RWPE2 (cell line): ENCODE measurements around the gene PRPF31.

Source experiments
- ATAC-seq: fragments of 200-7000 bp; cut with Tn5 transposase; 3 replicates; pipeline ENCODE4 v1.9.1; 2021; ENCODE audit warnings: low read depth
- DNase-seq: peaks from one replicate; pipeline ENCODE4 v3.0.0-alpha.2; 2020; ENCODE audit warnings: low spot score
- H3K27ac ChIP-seq: fragments of 450-650 bp; 2 replicates; pipeline ENCODE4 v1.5.1; 2017; ENCODE audit warnings: mild to moderate bottlenecking; ENCODE audit not compliant: poor library complexity, severe bottlenecking
- H3K27me3 ChIP-seq: fragments of 250-450 bp; sonication (Bioruptor Pico); 2 replicates; pipeline ENCODE4 v1.5.1; 2021; ENCODE audit warnings: mild to moderate bottlenecking, moderate library complexity; ENCODE audit not compliant: insufficient read depth, poor library complexity, severe bottlenecking
- H3K36me3 ChIP-seq: fragments of 250-450 bp; sonication (Bioruptor Pico); 2 replicates; pipeline ENCODE4 v1.5.1; 2020; ENCODE audit warnings: low read depth, mild to moderate bottlenecking, moderate library complexity
- H3K4me1 ChIP-seq: fragments of 250-450 bp; sonication (Bioruptor Pico); 2 replicates; pipeline ENCODE4 v1.5.1; 2021; ENCODE audit warnings: mild to moderate bottlenecking, moderate library complexity; ENCODE audit not compliant: insufficient read depth, poor library complexity, severe bottlenecking
- H3K4me3 ChIP-seq: fragments of 250-450 bp; sonication (Bioruptor Pico); 2 replicates; pipeline ENCODE4 v1.5.1; 2021; ENCODE audit warnings: mild to moderate bottlenecking, moderate library complexity; ENCODE audit not compliant: severe bottlenecking
- H3K9me3 ChIP-seq: fragments of 250-450 bp; sonication (Bioruptor Pico); 2 replicates; pipeline ENCODE4 v1.5.1; 2021; ENCODE audit warnings: mild to moderate bottlenecking, moderate library complexity; ENCODE audit not compliant: severe bottlenecking
- TF ChIP-seq, protein P1 (sequence below): fragments of 450-650 bp; IDR thresholded peaks from one replicate; pipeline ENCODE4 v1.5.1; 2017; ENCODE audit warnings: mild to moderate bottlenecking, moderate library complexity; ENCODE audit not compliant: poor library complexity, severe bottlenecking

PRPF31 gene

DNA sequence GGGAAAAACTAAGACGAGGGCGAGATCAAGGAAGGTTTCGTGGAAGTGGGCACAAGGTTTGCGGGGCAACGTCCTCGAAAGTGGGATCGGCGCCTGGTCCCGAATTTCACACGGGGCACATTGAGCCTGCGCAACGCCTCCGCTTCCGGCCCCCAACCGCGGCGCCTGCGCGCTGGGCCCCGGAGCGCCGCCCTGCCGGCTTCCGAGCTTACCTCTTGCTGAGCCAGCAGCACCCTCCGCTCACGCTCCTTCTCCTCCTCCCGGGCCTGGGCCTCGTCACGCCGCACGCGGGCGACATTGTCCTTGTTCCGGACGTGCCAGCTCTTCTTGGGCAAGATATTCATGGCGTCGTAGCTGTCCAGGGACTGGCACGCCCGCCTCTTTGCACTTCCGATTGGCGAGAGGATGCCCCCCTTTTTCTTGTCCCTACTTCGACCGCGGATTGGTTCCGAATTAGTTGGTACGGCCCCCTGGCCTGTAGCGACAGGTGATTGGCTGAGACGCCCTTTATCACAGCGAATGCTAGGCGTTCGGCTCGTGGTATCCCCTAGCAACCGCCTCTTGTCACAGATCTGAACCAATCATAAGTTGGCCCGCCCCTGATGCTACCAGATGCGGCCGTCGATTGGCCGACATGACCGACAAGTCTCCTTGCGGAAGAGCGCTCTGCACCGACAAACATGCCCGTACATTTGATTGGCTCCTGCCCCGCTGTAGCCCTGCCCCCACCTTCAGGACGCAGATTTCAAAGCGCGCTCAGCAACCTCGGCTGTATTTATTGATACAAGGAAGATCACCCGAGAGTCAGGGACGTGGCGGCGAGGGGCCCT, 44.0 kb downstream of the PRPF31 start, which contains the start of gene LENG1:
Gene LENG1, minus strand, starts transcription at position 370 of the 830 bp plus-strand sequence. Its CDS starts 26 bp downstream, at position 344.
- peak; percentile 86 for ATAC-seq
- TF ChIP-seq, protein P1, sequence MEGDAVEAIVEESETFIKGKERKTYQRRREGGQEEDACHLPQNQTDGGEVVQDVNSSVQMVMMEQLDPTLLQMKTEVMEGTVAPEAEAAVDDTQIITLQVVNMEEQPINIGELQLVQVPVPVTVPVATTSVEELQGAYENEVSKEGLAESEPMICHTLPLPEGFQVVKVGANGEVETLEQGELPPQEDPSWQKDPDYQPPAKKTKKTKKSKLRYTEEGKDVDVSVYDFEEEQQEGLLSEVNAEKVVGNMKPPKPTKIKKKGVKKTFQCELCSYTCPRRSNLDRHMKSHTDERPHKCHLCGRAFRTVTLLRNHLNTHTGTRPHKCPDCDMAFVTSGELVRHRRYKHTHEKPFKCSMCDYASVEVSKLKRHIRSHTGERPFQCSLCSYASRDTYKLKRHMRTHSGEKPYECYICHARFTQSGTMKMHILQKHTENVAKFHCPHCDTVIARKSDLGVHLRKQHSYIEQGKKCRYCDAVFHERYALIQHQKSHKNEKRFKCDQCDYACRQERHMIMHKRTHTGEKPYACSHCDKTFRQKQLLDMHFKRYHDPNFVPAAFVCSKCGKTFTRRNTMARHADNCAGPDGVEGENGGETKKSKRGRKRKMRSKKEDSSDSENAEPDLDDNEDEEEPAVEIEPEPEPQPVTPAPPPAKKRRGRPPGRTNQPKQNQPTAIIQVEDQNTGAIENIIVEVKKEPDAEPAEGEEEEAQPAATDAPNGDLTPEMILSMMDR: peak; percentile 32
- H3K4me3 ChIP-seq: peak within 1 kb of the TSS; percentile 72
- H3K27me3 ChIP-seq: no peaks in the 10 kb centered on the region
- H3K9me3 ChIP-seq: no peaks in the 10 kb centered on the region
- peak; percentile 100 for DNase-seq
- H3K36me3 ChIP-seq: peaks cover 38% of the 10 kb centered on the region
- H3K27ac ChIP-seq: peak within 1 kb of the TSS; percentile 80
- peaks cover 10% of the 10 kb centered on the region for H3K4me1 ChIP-seq

DNA sequence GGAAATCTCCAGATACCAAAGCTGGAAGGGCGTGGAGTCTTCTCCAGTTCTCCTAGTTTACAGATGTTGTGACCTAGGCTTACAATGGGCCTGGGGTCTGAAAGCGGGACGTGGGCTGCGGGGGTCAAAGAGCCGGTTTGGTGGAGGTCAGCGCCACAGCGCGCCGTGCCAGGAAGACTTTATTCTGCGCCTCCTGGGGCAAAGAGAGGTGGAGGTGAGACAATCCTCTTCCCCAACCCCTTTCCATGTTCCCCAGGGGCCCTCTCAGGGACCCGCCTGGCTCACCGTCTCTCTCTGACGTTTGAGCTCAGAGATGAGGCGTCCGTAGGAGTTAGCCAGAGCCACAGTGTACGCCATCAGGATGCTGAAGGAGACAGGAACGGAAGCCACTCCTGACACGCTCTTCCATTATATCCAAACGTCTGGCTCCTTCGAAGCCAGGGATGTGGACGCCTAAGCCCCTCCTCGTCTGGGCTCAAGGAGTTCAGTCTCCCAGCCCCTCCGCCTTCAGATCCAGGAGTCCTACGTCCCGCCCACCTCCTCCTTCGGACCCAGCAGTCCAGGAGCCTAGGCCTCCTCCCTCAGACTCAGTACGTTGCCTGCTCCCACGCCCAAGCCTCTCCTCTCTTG, 44.7 kb downstream of the PRPF31 start:
- Histone ChIP-seq H3K4me1 (peaks cover 10% of the 10 kb centered on the region), H3K36me3 (peaks cover 31% of the 10 kb centered on the region), H3K4me3 (peak overlapping the region; percentile 47), H3K27me3 (no peaks in the 10 kb centered on the region), H3K9me3 (no peaks in the 10 kb centered on the region), H3K27ac (peak overlapping the region; percentile 80)
- TF ChIP-seq, protein P1: no peak
- ATAC-seq (peak; percentile 1; the same call in 2 of the 3 replicates), DNase-seq (no peak)

DNA sequence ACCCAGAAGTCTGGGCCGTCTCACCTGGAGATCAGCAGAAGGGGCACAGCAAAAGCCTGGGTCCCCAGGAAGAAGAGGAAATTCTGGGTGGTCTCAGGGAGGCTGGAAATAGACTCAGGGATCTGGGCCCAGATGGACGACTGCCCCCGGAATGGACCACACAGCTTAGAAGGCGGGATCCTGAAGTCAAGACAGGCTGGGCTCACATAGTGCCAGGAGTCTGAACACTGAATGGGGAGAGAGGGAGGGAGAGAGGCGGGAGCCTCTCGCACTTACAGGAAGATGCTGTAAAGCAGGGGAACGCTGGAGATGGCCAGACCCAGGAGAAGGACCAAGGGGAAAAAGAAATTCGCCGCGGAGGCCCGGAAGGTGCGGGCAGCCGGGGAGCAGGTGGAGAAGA, 45.3 kb downstream of the PRPF31 start:
- H3K27me3 ChIP-seq: no peaks in the 10 kb centered on the region
- peaks cover 25% of the 10 kb centered on the region for H3K36me3 ChIP-seq
- DNase-seq (no peak), ATAC-seq (no peak)
- H3K9me3 ChIP-seq: no peaks in the 10 kb centered on the region
- peak overlapping the region; percentile 80 for H3K27ac ChIP-seq
- H3K4me1 ChIP-seq: peaks cover 10% of the 10 kb centered on the region
- H3K4me3 ChIP-seq: peak overlapping the region; percentile 47
- TF ChIP-seq, protein P1: no peak

DNA sequence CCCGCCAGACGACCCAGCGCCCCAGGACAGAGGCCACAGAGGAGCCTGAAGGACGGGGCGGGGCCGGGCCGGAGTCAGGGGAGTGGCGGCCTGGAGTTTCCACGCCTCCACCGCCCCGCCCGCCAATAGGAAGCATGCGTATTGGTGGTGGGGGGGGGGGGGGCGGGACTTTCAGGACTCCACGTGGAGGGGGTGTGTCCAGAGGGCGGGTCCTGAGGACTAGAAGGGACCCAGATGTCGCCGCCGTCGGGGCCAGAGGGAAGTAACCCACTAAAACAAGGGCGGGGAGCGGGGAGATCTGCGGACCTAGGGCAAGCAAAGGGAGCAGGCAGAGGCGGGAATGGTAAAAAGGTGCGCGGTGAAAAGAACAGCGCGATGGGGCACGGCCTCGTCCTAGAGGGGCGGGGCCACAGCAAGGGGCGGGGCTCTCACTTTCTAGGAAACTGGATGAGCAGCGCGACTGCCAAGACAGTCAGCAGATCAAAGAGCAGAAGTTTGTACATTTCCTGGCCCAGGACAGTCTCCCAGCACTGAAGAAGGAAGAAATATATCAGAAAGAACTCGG, 46.8 kb downstream of the PRPF31 start:
- TF ChIP-seq, protein P1: no peak
- peaks cover 10% of the 10 kb centered on the region for H3K4me1 ChIP-seq

More for the DNA sequence above, 46.8 kb downstream of the PRPF31 start:
- Histone ChIP-seq H3K36me3 (peaks cover 10% of the 10 kb centered on the region), H3K4me3 (peak overlapping the region; percentile 34), H3K27ac (no peak overlapping the region), H3K27me3 (no peaks in the 10 kb centered on the region), H3K9me3 (no peaks in the 10 kb centered on the region)
- ATAC-seq: peak; percentile 17
- peak; percentile 89 for DNase-seq
